ENCODE results near the gene MIER3. TPM values are rescaled to one million over a fixed set of nuclear protein-coding genes. Genes with fewer than 3 reads are reported as not detected.

MIER3 gene
- total RNA-seq (2016; rRNA removed; fragmentation: Illumina TruSeq; extraction: Trizol) (38.8 and 63.5 TPM in 2 replicates), polyA plus RNA-seq (2011; rRNA removed) (11.8 and 14.6 TPM in 2 replicates), polyA minus RNA-seq (2011; rRNA and poly(A)+ RNA removed; ENCODE audit: low replicate concordance) (25.7 and 34.6 TPM in 2 replicates), Bru-seq, nascent RNA (percentile 90 among the genes with signal in this experiment), BruChase-seq, experiment 1, labeled RNA remaining after a 6-hour chase (percentile 88 among the genes with signal in this experiment), BruChase-seq, experiment 2, labeled RNA remaining after a 2-hour chase (percentile 93 among the genes with signal in this experiment)
- 1.1 and 2.4 TPM in 2 replicates for total RNA-seq (2016; cell fraction: cytosol; rRNA removed; fragmentation: Illumina TruSeq; extraction: Trizol; ENCODE audit: low read depth)
- 40.3 and 58.9 TPM in 2 replicates for total RNA-seq (2016; cell fraction: insoluble cytoplasmic fraction; rRNA removed; fragmentation: Illumina TruSeq; extraction: Trizol)
- total RNA-seq (2016; cell fraction: membrane; rRNA removed; fragmentation: Illumina TruSeq; extraction: Trizol): 5.6 and 8.3 TPM in 2 replicates
- total RNA-seq (2016; cell fraction: nucleus; rRNA removed; fragmentation: Illumina TruSeq; extraction: Trizol): 35.4 TPM in 2 replicates
- polyA plus RNA-seq (2011; cell fraction: cytosol; rRNA removed): 5.4 and 7.9 TPM in 2 replicates
- polyA plus RNA-seq (2011; cell fraction: nucleus; rRNA removed): 13.5 and 15.5 TPM in 2 replicates
- polyA plus RNA-seq (2012): 9.6 and 15.3 TPM in 2 replicates
- 0.28 and 0.40 TPM in 2 replicates for polyA plus RNA-seq (2016; cell fraction: cytosol; fragmentation: Illumina TruSeq; extraction: Trizol; ENCODE audit: low read depth)
- polyA plus RNA-seq (2016; cell fraction: insoluble cytoplasmic fraction; fragmentation: Illumina TruSeq; extraction: Trizol; ENCODE audit: low read depth): 20.4 and 22.1 TPM in 2 replicates
- 2.0 and 2.5 TPM in 2 replicates for polyA plus RNA-seq (2016; cell fraction: membrane; fragmentation: Illumina TruSeq; extraction: Trizol; ENCODE audit: low read depth)
- 33.9 and 37.6 TPM in 2 replicates for polyA plus RNA-seq (2016; cell fraction: nucleus; fragmentation: Illumina TruSeq; extraction: Trizol; ENCODE audit: insufficient read depth, low read depth)
- 17.3 and 18.2 TPM in 2 replicates for polyA minus RNA-seq (2011; cell fraction: cytosol; rRNA and poly(A)+ RNA removed)
- polyA minus RNA-seq (2011; cell fraction: nucleus; rRNA and poly(A)+ RNA removed): 30.4 and 37.5 TPM in 2 replicates
- long read RNA-seq, experiment 1, partial matches to known transcripts: 1 of 1 reads
- long read RNA-seq, experiment 1, other reads (novel, unspliced or antisense): 0 of 1 reads
- long read RNA-seq, experiment 2, partial matches to known transcripts: 0 of 19 reads
- long read RNA-seq, experiment 2, other reads (novel, unspliced or antisense): 19 of 19 reads

DNA sequence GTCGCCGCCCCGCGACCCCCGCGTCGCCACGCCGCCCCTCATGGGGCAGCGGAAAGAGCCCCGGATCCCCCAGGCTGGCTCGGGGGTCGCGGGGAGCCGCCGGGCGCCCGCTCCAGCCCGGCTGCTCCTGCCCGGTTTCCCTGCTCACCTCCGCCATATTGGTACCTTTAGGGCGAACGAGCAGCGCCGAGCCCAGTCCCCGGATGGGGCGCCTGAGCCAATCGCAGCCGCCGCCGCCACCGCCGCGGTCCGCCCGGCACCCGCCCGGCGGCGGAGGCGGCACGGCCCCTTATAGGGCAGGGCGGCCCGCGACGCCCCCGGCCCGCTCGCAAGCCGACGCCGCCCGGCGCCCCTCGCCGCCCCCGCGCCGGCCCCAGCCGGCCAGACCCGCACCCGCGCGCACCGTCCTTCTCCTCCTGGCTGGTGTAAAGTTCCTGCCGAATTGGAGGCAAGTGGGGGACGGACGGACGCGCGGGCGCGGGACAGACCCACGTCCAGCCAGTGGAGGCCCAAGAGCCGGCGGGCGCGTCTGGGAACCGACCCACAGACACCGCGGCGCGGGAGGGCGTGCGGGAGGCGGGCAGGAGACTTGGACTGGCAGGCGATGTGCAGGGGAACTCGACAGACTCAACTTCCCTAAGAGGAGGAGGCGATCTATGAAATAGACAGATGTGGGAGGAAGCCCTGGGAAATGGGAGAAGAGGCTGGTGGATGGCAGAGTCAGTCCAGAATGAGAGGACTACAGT is at the start of gene MIER3:
TSS of gene MIER3 (minus strand) at position 178 of the 746 bp plus-strand sequence. CDS start at position 157, 21 bp downstream.
- POLR2A ChIA-PET: no interaction called here
- ATAC-seq (peak; percentile 95), FAIRE-seq (no peak), DNase-seq (ENCODE audit: low spot score) (peak; percentile 43)
- Histone ChIP-seq H3K27ac (ENCODE audit: extremely low read length, insufficient read depth, low read length) (peak within 1 kb of the TSS; percentile 72), H2AFZ (ENCODE audit: low read length) (peak within 1 kb of the TSS; percentile 83), H3K27me3 (ENCODE audit: control insufficient read depth in 1 of 2, insufficient read depth in 2 of 2, low read length in 2 of 2) (no peaks in the 10 kb centered on the region; a peak in 1 of 5 replicates), H4K20me1 (ENCODE audit: insufficient read depth, low read length) (0 out of 2 replicates have a peak, but pooled peaks cover 7% of the 10 kb centered on the region), H3K9me3 (ENCODE audit: low read length) (no peaks in the 10 kb centered on the region), H3K4me3 (replicated peaks in 1 of 3; ENCODE audit: insufficient read depth in 1 of 3, low read depth in 2 of 3, low read length in 3 of 3) (peak within 1 kb of the TSS; percentile 90 to 95 (median 91)), H3K9ac (ENCODE audit: insufficient read depth, low read depth, low read length) (peak within 1 kb of the TSS; percentile 83), H3K4me1 (ENCODE audit: insufficient read depth, low read length) (peaks cover 31% of the 10 kb centered on the region), H3K36me3 (replicated peaks in 1 of 2; ENCODE audit: control insufficient read depth in 1 of 2, insufficient read depth in 2 of 2, low read length in 2 of 2) (0 out of 5 replicates have a peak, but pooled peaks cover 0 to 4% of the 10 kb centered on the region in 2 experiments), H3K79me2 (ENCODE audit: insufficient read depth, low read length) (peaks cover 23% of the 10 kb centered on the region), H3K4me2 (ENCODE audit: low read depth, low read length) (peak within 1 kb of the TSS; percentile 99)
- CTCF ChIA-PET (ENCODE audit: low intra/inter-chr PET ratio, low total read pairs): no interaction called here
- BruUV-seq (replicated peaks): no TSS peak
- intact Hi-C loops (cut with micrococcal nuclease; ENCODE audit: unreplicated experiment): loop anchor here (2.0 to 5.0 kb wide), 2 partner anchors 40 to 131 kb away; no protein-coding TSS in a partner anchor
- in situ Hi-C loops (cut with HindIII; ENCODE audit: extremely low pct_ligation_motif_present, low pct_unique_long_range_greater_than_20kb): loop anchor here (25.0 kb wide), 1 partner anchor 185 kb away; no protein-coding TSS in a partner anchor
- WGBS (ENCODE audit: low lambda C conversion rate): under 1% methylated on average over 18 of the region's 89 CpGs
- no peak for TF ChIP-seq HHEX (CRISPR knock-in tag; IDR thresholded peaks at IDR 0.05)
- no peak for TF ChIP-seq ZNF562 (CRISPR knock-in tag; IDR thresholded peaks at IDR 0.05; ENCODE audit: borderline replicate concordance)
- TF ChIP-seq ZNF83 (CRISPR knock-in tag; IDR thresholded peaks at IDR 0.05; ENCODE audit: borderline replicate concordance): no peak
- no peak for TF ChIP-seq ZNF18 (CRISPR knock-in tag; IDR thresholded peaks at IDR 0.05; ENCODE audit: insufficient replicate concordance)
- no peak for TF ChIP-seq NR1H2 (CRISPR knock-in tag; IDR thresholded peaks at IDR 0.05; ENCODE audit: borderline replicate concordance, low read depth)
- TF ChIP-seq ZNF136 (CRISPR knock-in tag; IDR thresholded peaks at IDR 0.05; ENCODE audit: low read depth): no peak
- TF ChIP-seq ARNTL (CRISPR knock-in tag; IDR thresholded peaks at IDR 0.05): no peak
- peak; percentile 56; the same call in 1 of the 2 replicates for TF ChIP-seq KDM2A (CRISPR knock-in tag; IDR thresholded peaks at IDR 0.05; ENCODE audit: borderline replicate concordance, low read depth)
- TF ChIP-seq NFIB (CRISPR knock-in tag; IDR thresholded peaks at IDR 0.05; ENCODE audit: borderline replicate concordance): no peak
- TF ChIP-seq MXD3 (CRISPR knock-in tag; IDR thresholded peaks at IDR 0.05): no peak
- TF ChIP-seq MYC (CRISPR knock-in tag; IDR thresholded peaks at IDR 0.05; ENCODE audit: borderline replicate concordance): no peak; the same call in 1 of the 2 replicates
- TF ChIP-seq THAP9 (CRISPR knock-in tag; IDR thresholded peaks at IDR 0.05; ENCODE audit: borderline replicate concordance): no peak
- TF ChIP-seq ONECUT2 (CRISPR knock-in tag; IDR thresholded peaks at IDR 0.05): no peak
